Hepatic stellate cell (primary cell): ENCODE measurements around the gene C1QC.

ENCODE experiments used
- DNase-seq: peaks from one replicate; pipeline ENCODE4 v3.0.0; 2011; ENCODE audit warnings: low spot score

C1QC gene

DNA sequence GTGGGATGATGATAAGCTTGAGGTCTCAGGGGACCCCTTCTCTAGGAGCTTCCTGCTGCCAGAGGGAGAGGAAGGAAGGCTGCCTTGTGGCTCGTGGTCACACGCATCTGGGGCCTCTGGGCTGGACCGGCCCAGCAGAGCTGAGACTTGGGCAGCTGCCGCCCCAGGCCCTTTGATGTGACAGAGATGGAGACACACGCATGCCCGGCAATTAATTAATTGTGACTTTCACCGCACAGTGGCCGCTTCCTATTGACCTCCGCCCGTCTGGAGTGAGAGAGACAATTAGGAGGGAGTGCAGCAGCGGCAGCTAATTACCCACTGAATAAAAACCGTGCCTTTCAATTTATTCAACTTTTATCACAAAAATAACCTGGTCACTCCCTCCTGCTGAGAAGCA, 23.6 kb upstream of the C1QC start:
- DNase-seq: no peak

GRCh38 chr1:22621761-22622160, 21.7 kb upstream of the C1QC start:
- DNase-seq: no peak

- DNase-seq: no peak
Measured at GRCh38 chr1:22625262-22625925, 18.0 kb upstream of the C1QC start.

DNA sequence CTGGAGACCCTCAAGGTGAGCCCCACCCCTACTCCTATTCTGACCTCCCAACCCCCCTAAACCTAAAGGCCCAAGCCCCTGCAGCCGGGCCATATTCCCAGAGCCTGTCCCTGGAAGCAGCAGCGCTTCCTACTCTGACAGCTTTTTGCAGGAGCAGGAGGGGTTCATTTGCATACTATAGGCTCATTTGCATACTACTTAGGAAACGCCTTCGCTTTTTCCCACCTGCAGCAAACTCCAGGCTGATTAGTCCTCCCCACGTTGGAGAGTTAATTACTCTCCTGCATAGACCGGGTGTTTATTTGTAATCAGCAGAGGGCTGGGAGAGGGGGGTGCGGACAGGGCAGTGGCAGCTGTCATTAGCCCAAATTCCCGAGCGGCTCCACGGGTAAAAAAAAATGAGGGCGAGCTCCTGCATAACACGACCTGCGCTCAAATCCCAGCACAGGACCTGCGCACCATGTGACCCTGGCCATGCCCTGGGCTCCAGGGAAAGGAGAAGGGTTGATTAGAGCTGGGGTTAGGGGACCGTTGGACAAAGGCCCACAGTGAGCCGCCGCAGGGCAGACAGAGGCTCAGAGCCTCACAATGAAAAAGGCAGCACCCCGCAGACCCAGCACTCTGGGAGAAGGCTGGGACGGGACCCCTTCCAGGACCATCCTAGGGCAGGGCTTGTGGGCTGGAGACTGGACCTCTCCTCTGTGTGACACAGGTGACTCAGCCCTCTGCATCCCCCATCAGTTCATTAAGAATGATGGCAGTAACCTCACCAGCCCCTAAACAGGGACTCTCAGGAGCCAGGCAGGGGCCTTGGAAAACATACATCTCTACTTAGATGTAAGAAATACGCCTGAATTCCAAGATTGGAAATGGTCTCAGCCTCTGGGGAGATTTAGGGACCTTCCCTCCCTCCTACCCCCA, 16.9 kb upstream of the C1QC start:
- DNase-seq: no peak

- no peak for DNase-seq
Measured at GRCh38 chr1:22627331-22627730, 16.1 kb upstream of the C1QC start.

GRCh38 chr1:22628698-22629444, 14.6 kb upstream of the C1QC start:
- no peak for DNase-seq

- no peak for DNase-seq
Measured at GRCh38 chr1:22629886-22630285, 13.5 kb upstream of the C1QC start.

DNA sequence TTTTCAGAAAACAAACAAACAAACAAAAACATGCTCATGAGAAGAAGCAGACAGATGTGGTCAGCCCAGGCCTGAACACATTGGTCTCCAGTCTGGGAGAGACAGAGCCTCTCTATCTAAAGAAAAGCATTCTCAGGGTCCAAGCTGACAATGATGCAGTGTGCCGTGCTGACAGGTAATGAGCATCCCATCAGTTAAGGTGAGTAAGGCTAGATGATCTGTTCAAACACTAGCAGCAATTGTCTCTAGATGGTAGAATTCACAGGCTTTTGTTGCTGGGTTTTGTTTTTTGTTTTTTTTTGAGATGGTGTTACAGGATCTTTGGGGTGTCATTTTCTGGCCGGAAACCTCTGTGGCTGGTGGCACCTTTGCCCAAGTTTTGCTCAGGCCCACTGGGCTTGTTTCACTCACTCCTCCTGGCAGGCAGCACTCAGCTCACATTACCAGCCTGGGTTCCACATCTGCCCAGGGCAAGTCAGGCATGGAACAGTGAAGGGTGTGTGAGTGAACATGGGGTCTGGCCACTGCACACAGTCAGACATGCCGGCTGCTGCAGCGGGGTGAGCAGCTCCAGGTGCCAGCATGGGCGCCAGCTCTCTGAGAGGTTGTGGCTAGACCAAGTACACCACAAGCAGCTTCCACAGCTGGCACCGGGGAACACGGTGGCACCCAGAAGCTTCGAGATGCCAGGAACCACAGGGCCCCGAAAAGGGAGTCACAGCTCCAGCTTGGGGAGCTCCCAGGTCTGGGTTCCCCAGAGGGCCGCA, 9.6 kb upstream of the C1QC start:
- no peak for DNase-seq

- no peak for DNase-seq
Measured at GRCh38 chr1:22635436-22635835, 8.0 kb upstream of the C1QC start.

- no peak for DNase-seq
Measured at GRCh38 chr1:22636353-22636752, 7.1 kb upstream of the C1QC start, which contains the start of gene C1QA. C1QA (plus strand) TSS chr1:22636628; CDS start chr1:22637617, 989 bp downstream.

DNA sequence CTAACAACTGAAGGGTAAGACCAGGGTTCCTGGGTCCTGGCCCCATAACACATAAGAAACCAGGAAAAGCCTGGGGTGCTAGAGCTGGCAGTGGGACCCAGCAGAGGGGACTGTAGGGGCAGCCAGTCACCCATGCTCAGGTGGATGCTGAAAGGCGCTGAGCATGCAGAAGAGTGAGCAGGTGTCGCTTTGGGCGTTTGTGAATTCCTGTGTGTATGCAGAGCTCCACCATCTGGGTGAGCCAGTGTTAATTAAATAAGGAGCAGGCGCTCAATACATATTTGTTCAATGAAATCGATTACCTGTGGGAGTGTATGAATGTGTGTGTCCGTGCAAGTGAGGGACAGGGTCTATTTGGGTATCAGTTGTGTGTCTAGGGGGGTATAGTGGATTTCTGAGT, 6.5 kb upstream of the C1QC start:
- DNase-seq: no peak

GRCh38 chr1:22637907-22638445, 5.5 kb upstream of the C1QC start:
- DNase-seq: no peak

DNA sequence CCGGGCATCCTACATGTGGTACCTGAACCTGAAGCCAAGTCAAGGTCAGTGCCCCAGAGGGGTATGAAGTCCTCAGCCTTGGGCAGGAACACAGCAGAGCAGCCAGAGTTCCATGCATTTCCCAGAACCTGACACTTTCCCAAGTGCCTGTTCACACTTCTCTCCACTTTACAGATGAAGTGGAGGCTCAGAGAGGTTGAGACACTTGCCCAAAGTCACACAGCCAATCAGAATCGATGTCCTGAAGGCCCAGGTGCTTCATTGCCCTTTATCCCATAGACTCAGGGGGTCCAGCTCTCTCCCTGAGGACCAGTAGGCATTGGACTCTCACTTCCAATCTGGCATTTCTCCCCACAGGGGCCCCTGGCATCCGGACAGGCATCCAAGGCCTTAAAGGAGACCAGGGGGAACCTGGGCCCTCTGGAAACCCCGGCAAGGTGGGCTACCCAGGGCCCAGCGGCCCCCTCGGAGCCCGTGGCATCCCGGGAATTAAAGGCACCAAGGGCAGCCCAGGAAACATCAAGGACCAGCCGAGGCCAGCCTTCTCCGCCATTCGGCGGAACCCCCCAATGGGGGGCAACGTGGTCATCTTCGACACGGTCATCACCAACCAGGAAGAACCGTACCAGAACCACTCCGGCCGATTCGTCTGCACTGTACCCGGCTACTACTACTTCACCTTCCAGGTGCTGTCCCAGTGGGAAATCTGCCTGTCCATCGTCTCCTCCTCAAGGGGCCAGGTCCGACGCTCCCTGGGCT, 4.8 kb upstream of the C1QC start:
- DNase-seq: no peak

- peak; percentile 69 for DNase-seq
Measured at GRCh38 chr1:22639286-22639685, 4.1 kb upstream of the C1QC start.

GRCh38 chr1:22641247-22641646, 2.2 kb upstream of the C1QC start:
- DNase-seq: no peak

DNA sequence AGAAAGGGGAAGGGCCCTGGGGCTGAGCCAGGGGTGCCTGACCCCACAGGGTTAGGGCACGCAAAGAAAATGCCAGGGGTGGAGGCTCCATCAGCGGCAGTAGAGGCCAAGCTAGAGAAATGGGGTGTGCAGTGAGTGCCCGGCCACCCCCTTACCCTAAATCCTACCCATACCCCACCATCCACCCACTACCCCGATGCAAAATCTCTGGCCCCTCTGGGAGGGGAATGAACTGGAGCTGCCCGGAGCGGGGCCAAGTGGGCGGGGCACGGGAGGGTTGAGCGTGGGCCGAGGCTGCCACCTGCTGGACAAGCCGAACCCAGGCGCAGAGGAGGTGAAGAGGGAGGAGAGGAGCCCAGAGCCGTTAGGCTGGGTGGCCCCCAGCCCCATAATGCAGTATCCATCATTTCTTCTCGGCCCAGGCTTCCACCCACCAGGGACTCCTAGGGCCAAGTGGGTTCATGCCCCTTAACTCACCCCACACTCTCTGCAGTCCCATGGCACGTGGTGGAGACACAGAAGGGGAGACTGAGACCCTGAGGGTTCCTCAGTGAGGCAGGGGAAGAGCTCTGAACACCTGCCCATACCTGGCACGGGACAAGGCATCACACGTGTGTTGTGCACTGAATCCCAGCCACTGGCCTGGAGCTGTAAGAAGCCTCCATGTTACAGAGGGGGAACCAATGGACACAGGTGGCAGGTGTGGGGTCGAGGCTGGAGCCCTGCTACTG, 1.4 kb upstream of the C1QC start:
- DNase-seq: peak; percentile 86

GRCh38 chr1:22643928-22644327, 495 bp downstream of the C1QC start:
- DNase-seq: no peak

GRCh38 chr1:22645931-22646330, 2.5 kb downstream of the C1QC start:
- no peak for DNase-seq

GRCh38 chr1:22646384-22646783, 3.0 kb downstream of the C1QC start:
- peak; percentile 34 for DNase-seq

- DNase-seq: no peak
Measured at GRCh38 chr1:22650089-22650693, 6.8 kb downstream of the C1QC start.
